Islet of Langerhans (tissue), 1 donor: Measurements from ENCODE around the gene OR51E2.

Experiments used
- FAIRE-seq: peaks from one replicate; lab custom pipeline; 2011; peaks lifted over from hg19 to GRCh38; lab: Jason Lieb, UNC

Gene OR51E2

GRCh38 chr11:4662876-4663275 lies 34.8 kb downstream of the OR51E2 start:
- FAIRE-seq, result no peak

GRCh38 chr11:4658629-4659445 lies 38.8 kb downstream of the OR51E2 start:
- no peak for FAIRE-seq

GRCh38 chr11:4654635-4655369 lies 42.9 kb downstream of the OR51E2 start:
- no peak for FAIRE-seq

- no peak for FAIRE-seq
Observed at GRCh38 chr11:4647766-4648165, 49.9 kb downstream of the OR51E2 start.

- no peak for FAIRE-seq
Observed at GRCh38 chr11:4645974-4646373, 51.7 kb downstream of the OR51E2 start.

GRCh38 chr11:4644233-4644632 lies 53.4 kb downstream of the OR51E2 start:
- no peak for FAIRE-seq

GRCh38 chr11:4643682-4644081 lies 54.0 kb downstream of the OR51E2 start, which contains the start of gene OR51E1:
TSS of gene OR51E1 (plus strand) at chr11:4643982. CDS start at chr11:4652527, 8,545 bp downstream.
- FAIRE-seq, result no peak

- no peak for FAIRE-seq
Observed at GRCh38 chr11:4643076-4643475, 54.6 kb downstream of the OR51E2 start.

GRCh38 chr11:4642043-4642442 lies 55.6 kb downstream of the OR51E2 start:
- FAIRE-seq, result no peak

- no peak for FAIRE-seq
Observed at GRCh38 chr11:4641501-4641900, 56.2 kb downstream of the OR51E2 start.

GRCh38 chr11:4639931-4640330 lies 57.7 kb downstream of the OR51E2 start:
- no peak for FAIRE-seq

- FAIRE-seq, result no peak
Observed at GRCh38 chr11:4637662-4638047, 60.0 kb downstream of the OR51E2 start.

- no peak for FAIRE-seq
Observed at GRCh38 chr11:4636962-4637661, 60.5 kb downstream of the OR51E2 start, which contains the start of gene OR51D1. TSS of gene OR51D1 (plus strand) at chr11:4637477. CDS start at chr11:4639791, 2,314 bp downstream.

- FAIRE-seq, result no peak
Observed at GRCh38 chr11:4636136-4636535, 61.5 kb downstream of the OR51E2 start.
